Kidney glomerular epithelial cell (primary cell): Measurements from ENCODE around the gene ELN.

Source experiments
- DNase-seq: peaks from one replicate; lab custom pipeline; 2025; lab: John Stamatoyannopoulos, UW

Gene ELN

DNA sequence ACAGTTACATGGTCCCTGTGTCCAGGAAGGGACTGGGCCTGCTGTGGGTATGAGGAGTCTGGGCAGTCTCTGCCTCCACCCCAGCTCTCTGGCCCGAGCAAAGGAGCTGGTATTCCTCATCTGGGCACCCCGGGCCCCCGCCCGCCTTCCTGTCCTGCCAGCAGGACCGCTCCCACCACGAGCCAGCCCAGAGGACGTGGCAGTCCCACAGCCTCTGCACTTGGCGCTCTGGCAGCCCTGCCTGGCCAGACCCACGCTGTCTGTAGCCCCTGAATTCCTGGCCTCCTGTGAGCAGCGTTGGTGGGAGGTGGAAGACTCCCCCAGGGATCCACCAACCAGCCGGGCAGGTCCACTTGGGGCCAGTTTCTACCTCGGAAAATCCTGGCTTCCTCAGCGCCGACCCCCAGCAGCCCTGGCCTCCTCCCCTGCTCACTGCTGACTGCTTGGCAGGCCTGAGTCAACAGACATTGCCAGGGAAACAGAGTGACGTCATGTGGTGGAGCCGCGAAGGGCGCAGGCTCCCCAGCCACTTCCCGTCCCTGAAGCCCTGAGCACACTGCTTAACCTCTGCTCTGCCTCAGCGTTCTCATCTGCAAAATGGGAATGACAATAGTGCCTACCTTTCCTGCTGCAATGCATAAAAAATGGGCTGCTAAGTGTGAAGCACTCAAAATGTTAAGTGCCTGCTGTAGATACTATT is 34.0 kb downstream of the ELN start:
- peak; percentile 94 for DNase-seq

- DNase-seq, result no peak
Observed at GRCh38 chr7:74063223-74063641, 35.3 kb downstream of the ELN start.

- no peak for DNase-seq
Observed at GRCh38 chr7:74063646-74064045, 35.7 kb downstream of the ELN start.

- DNase-seq, result no peak
Observed at GRCh38 chr7:74064696-74065095, 36.7 kb downstream of the ELN start.

DNA sequence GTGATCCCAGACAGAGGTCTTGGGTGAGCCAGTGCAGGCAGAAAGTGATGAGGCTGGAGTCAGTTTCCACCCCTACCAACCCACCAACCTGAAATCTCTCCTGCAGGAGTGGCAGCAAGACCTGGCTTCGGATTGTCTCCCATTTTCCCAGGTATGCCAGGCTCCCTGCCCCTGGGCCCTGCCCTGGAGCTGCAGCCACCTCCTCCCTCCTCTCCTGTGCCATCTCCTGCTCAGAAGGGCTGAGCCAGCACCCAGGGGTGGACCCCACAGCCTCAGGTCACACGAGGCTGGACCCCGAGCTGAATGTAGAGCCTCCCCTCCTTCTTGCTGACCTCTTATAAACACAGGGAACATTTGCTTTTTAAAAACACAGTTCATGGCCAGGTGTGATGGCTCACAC is 38.7 kb downstream of the ELN start:
- DNase-seq, result no peak

DNA sequence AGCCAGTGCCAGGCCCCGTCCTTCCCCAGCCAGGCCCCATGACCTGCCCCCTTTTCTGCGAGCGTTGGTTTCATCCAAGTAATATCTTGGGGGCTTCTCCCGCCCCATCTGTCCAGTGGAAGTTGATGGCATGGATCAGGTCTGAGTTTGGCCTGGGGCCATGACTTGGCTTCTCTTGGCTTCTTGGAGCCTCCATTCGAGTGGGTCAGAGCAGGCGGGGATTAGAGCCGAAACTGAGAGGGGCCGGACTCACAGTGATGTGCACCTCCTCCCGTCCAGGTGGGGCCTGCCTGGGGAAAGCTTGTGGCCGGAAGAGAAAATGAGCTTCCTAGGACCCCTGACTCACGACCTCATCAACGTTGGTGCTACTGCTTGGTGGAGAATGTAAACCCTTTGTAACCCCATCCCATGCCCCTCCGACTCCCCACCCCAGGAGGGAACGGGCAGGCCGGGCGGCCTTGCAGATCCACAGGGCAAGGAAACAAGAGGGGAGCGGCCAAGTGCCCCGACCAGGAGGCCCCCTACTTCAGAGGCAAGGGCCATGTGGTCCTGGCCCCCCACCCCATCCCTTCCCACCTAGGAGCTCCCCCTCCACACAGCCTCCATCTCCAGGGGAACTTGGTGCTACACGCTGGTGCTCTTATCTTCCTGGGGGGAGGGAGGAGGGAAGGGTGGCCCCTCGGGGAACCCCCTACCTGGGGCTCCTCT is 40.6 kb downstream of the ELN start:
- no peak for DNase-seq

GRCh38 chr7:74069086-74069541 is 41.1 kb downstream of the ELN start:
- no peak for DNase-seq

DNA sequence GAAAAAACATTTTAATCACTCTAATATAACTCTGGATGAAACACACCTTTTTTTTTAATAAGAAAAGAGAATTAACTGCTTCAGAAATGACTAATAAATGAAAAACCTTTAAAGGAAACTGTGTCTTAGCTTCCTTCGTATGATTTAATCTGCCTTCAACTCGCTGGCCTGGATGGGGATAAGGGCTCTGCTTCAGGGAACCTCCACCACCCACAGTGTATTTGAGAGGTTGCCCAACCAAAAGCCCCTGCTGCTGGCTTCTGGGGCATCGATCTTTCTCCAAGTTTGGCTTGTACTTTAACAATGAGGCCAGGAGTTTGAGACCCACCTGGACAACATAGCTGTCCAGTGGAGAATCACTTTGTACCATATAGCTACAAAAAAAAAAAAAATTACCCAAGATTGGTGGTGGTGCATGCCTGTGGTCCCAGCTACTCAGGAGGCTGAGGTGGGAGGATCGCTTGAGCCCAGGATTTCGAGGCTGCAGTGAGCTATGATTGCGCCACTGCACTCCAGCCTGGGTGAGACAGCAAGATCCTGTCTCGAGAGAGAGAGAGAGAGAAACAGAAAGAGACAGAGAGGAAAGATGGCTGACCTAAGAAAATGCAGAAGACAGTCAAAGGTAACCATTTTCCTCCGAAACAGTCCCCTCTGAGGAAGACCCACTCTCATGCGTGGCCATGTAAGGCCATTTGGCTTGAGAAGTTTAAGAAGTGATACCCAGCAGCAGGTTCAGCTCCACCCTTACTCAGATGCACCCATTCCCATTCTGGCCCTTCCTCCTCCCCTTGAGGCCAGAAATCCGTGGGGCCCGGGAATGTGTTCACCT is 42.0 kb downstream of the ELN start:
- no peak for DNase-seq

DNA sequence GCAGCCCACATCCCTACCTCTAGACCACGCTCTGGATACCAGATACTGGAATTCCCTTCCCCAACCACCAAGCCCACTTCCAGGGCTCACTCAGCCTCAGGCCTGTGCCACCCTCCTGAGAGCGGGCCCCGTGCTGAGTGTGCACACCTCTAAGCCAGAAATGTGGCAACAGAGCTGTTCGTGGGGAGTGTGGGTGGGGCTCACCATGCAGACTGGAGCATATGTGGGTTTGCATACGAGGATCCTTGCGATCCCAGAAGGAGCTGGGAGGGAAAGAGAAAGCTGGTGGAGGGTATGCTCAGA is 42.6 kb downstream of the ELN start:
- DNase-seq, result no peak

GRCh38 chr7:74071121-74071520 is 43.1 kb downstream of the ELN start:
- DNase-seq, result no peak

- DNase-seq, result no peak
Observed at GRCh38 chr7:74074770-74075169, 46.8 kb downstream of the ELN start.

- no peak for DNase-seq
Observed at GRCh38 chr7:74078461-74078860, 50.5 kb downstream of the ELN start.

- DNase-seq, result no peak
Observed at GRCh38 chr7:74082770-74083116, 54.8 kb downstream of the ELN start.

DNA sequence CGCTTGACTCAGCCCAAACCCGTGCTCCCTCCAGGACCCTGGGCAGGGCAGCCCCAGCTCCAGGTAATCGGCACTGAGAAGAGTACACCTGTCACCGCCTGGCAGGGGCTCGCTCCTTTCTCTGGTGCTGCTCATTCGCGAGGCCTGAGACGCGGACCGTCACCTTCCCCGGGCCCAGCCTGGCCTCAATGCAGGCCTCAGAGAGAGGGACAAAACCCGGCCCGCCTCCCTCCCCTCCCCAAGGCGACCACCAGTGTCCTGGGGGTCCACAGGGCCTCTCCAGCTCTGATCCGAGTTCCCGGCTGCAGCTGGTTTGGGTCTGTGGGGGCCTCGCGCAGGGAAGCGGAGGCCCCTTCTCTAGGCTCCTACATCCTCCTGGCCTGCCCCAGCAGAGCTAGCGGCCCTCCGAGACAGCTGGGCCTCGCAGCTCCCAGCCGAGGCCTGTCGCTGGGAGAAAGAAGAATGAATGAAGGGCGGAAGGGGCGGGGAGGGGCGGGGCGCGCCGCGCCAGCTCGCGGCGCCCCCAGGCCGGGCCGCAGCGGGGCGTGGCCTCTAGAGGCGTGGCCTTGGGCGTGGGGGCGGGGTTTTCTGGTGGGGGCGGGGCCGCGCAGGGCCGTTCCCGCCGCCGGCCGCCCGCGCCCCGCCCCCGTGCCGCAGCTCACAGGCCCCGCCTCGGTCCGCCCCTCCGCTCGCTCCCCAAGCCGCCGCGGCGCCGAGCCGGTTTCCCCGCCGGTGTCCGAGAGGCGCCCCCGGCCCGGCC is 55.3 kb downstream of the ELN start, which contains the start of gene LIMK1:
TSS of gene LIMK1 (plus strand) at position 688 of the 760 bp plus-strand sequence. CDS start 187 bp downstream, outside the sequence.
- peak; percentile 58 for DNase-seq

DNA sequence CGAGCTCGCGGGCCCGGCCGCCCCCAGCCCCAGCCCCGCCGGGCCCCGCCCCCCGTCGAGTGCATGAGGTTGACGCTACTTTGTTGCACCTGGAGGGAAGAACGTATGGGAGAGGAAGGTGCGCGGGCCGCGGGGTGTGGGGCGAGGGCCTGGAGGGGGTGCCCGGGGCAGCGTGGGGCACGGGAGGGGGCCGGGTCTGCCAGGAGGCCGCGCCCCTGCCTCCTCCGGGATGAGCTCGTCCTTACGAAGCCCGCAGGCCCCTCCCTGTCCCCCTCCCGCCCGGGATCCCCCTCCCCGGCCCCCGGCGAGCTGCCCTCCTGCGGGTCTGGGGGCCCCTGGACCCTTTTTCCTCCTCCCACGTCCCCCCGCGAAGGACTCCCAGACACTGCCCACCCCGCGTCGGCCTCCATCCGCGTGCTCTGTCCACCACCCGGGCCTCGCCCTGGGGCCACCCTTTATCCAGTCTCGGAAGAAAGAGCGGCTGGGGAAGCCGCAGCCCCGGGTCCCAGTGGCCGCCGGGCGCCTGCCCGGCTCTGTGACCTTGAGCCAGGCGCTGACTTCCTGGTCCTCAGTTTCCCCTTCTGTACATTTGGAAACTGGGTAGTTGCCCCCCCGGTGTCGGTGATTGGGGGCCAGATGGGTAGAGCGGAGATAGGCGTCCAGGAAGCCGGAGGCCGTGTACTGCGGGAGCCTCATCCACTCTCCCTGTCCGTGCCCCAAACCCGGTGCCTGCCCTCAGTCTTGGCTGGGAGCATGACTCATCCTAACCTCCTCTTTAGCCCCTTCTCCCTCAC is 56.2 kb downstream of the ELN start:
- DNase-seq, result peak; percentile 26

- DNase-seq, result no peak
Observed at GRCh38 chr7:74084722-74085578, 57.0 kb downstream of the ELN start.

DNA sequence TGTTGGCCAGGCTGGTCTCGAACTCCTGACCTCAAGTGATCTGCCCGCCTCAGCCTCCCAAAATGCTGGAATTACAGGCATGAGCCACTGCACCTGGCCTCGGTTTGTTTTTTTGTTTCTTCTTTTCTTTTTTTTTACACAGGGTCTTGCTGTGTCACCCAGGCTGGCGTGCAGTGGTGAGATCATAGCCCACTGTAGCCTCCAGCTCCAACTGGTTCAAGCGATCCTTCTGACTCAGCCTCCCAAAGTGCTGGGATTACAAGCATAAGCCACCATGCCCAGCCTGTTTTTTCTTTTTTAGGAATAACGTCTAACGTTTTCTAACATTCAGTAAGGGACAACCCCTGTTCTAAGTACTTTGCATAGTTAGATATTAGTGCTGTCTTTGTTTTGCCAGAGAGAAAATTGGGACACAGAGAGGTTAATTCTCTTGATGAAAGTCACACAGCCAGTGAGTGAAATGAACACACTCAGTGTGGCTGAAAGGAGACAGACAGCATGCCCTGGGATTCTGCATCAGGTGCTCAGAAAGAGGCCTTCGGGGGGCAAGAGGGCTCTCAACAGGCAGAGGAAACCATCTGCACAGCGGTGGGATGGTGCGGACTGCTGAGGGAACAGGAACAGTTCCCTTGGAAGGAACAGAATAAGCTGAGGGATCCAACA is 59.9 kb downstream of the ELN start:
- no peak for DNase-seq

DNA sequence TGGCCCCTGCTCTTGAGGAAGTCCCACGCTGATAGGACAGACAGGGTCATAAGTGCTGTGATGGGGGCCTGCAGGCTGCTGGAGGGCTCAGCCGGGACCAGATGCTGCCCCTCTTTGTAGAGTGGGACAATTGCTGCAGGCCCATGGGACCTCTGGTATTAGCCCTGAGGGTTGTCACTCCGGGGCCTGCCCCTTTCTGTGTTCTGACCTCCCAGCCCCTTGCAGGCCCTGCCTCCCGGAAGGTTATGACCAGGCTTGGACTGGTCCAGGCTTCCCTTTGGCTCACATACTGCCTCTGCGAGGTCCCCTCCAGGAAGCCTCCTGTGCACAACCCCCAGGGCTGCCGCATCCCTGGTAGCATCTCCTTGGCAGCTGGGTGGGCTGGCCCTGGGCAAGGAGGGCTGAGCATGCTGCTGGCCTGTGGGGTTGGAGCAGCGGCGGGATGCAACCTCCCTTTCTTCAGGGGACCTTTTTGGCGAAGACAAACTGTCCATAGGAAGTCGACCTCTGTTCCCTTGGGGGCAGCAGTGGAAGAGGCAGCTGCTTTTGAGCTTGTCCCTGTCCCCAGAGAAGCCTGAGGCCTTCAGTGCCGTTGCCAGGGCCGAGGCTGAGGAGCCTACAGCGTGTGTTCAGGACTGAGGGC is 64.5 kb downstream of the ELN start:
- no peak for DNase-seq

DNA sequence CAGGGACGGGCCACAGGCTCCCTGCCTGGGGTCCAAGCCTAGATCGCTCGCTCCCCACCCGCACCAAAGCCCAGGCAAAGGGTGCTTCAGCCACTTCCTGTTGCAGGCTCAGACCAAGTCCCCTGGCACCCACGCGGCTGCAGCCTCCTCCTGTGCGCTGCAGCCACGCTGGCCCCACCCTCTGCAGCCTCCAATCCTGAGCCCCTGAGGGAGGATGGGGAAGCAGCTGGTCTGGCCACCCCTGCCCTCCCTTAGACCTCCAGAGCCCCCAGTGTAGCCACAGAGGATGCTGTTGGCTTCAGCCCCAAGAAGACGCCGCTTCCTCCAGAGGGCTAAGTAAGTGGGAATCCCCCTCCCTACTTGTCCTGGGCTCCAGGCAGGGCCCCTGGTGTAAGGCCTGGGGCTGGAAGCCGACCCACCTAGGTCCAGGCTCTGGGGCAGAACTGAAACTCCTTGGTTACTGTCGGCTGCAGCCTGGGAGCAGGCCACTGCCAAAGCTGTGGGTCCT is 65.0 kb downstream of the ELN start:
- no peak for DNase-seq
